Loucy (cell line): ENCODE measurements around the gene RFNG.

ENCODE experiments used
- H2AFZ ChIP-seq: fragments of 200-600 bp; sonication (generic); 2 replicates; pipeline ENCODE4 v1.6.0; 2016; ENCODE audit warnings: antibody characterized with exemption, mild to moderate bottlenecking, low read length, moderate library complexity
- H3F3A ChIP-seq: fragments of 200-600 bp; 2 replicates; pipeline ENCODE4 v1.6.0; 2016; ENCODE audit warnings: antibody characterized with exemption, low read depth, mild to moderate bottlenecking
- H3K27me3 ChIP-seq: fragments of 200-600 bp; sonication (generic); 2 replicates; pipeline ENCODE4 v1.6.1; 2014; ENCODE audit warnings: low read length, mild to moderate bottlenecking; ENCODE audit not compliant: insufficient read depth, poor library complexity, severe bottlenecking
- H3K36me3 ChIP-seq: fragments of 200-600 bp; sonication (generic); 2 replicates; pipeline ENCODE4 v1.6.1; 2016; ENCODE audit warnings: low read length; ENCODE audit not compliant: insufficient read depth
- H3K4me1 ChIP-seq: fragments of 200-600 bp; sonication (generic); 2 replicates; pipeline ENCODE4 v1.5.1; 2014; ENCODE audit warnings: low read length, mild to moderate bottlenecking; ENCODE audit not compliant: insufficient read depth, poor library complexity, severe bottlenecking
- H3K4me2 ChIP-seq: fragments of 200-600 bp; sonication (generic); 2 replicates; pipeline ENCODE4 v1.6.0; 2014; ENCODE audit warnings: antibody characterized with exemption, low read length, low read depth, mild to moderate bottlenecking; ENCODE audit not compliant: poor library complexity, severe bottlenecking
- H3K4me3 ChIP-seq: fragments of 200-600 bp; sonication (generic); 2 replicates; pipeline ENCODE4 v1.5.1; 2014; ENCODE audit warnings: low read length, mild to moderate bottlenecking, mixed read lengths; ENCODE audit not compliant: poor library complexity, severe bottlenecking
- H3K79me2 ChIP-seq: fragments of 200-600 bp; sonication (generic); 2 replicates; pipeline ENCODE4 v1.6.1; 2014; ENCODE audit warnings: low read length; ENCODE audit not compliant: insufficient read depth
- H3K9ac ChIP-seq: fragments of 200-600 bp; sonication (generic); 2 replicates; pipeline ENCODE4 v1.6.0; 2014; ENCODE audit warnings: mild to moderate bottlenecking, low read depth, low read length, moderate library complexity; ENCODE audit not compliant: poor library complexity, severe bottlenecking
- H3K9me2 ChIP-seq: fragments of 200-600 bp; sonication (generic); replicated peaks from 2 replicates; pipeline ENCODE4 v1.6.1; 2016; ENCODE audit warnings: low read depth, low read length, mixed read lengths
- H3K9me3 ChIP-seq: fragments of 200-600 bp; sonication (generic); 2 replicates; pipeline ENCODE4 v1.6.1; 2014; ENCODE audit warnings: mild to moderate bottlenecking, antibody characterized with exemption, low read length, low read depth; ENCODE audit not compliant: insufficient read depth
- H4K20me1 ChIP-seq: fragments of 200-600 bp; sonication (generic); 2 replicates; pipeline ENCODE4 v1.6.0; 2014; ENCODE audit warnings: antibody characterized with exemption, low read length, mild to moderate bottlenecking; ENCODE audit not compliant: insufficient read depth, poor library complexity, severe bottlenecking
- EZH2phosphoT487 ChIP-seq: fragments of 200-600 bp; IDR thresholded peaks from 2 replicates; pipeline ENCODE4 v1.6.1; 2018; ENCODE audit warnings: antibody characterized with exemption, mild to moderate bottlenecking, moderate library complexity, borderline replicate concordance
- TF ChIP-seq, protein P1 (sequence below): fragments of 200-600 bp; sonication (generic); conservative IDR thresholded peaks from 2 replicates; pipeline ENCODE4 v1.5.1; 2014; ENCODE audit warnings: mild to moderate bottlenecking, antibody characterized with exemption, low read length

The RFNG gene

DNA sequence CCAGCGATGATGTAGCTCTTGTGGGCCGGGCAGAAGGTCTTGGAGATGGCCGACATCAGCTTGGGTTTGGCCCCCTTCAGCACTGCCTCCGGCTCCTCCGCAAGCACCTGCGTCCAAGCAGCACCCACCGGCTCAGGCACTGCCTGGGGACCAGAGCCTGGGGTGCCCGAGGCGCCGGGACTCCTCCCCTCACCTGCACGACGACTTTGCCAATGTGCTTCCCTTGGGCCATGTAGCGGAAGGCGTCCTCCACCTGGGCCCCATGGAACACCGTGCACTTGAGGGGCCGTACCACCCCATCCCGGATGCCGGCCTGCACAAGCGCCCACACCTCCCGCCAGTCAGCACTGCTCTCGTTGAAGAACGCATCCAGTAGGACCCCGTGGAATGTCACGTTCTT is 31.4 kb upstream of the RFNG start:
- Histone ChIP-seq H3K36me3 (peaks cover 92% of the 10 kb centered on the region; the same call in 1 of the 2 replicates), H4K20me1 (peaks cover 10% of the 10 kb centered on the region), H3K9ac (no peak overlapping the region), H3K9me2 (no peaks in the 10 kb centered on the region), H3K27me3 (no peaks in the 10 kb centered on the region), H3K4me2 (no peak overlapping the region), H3K4me3 (no peak overlapping the region), H3K79me2 (peaks cover under 1% of the 10 kb centered on the region; the same call in 1 of the 2 replicates), H3K9me3 (no peaks in the 10 kb centered on the region), H2AFZ (no peak overlapping the region), H3K4me1 (no peaks in the 10 kb centered on the region), H3F3A (no peaks in the 10 kb centered on the region)
- TF ChIP-seq, protein P1, sequence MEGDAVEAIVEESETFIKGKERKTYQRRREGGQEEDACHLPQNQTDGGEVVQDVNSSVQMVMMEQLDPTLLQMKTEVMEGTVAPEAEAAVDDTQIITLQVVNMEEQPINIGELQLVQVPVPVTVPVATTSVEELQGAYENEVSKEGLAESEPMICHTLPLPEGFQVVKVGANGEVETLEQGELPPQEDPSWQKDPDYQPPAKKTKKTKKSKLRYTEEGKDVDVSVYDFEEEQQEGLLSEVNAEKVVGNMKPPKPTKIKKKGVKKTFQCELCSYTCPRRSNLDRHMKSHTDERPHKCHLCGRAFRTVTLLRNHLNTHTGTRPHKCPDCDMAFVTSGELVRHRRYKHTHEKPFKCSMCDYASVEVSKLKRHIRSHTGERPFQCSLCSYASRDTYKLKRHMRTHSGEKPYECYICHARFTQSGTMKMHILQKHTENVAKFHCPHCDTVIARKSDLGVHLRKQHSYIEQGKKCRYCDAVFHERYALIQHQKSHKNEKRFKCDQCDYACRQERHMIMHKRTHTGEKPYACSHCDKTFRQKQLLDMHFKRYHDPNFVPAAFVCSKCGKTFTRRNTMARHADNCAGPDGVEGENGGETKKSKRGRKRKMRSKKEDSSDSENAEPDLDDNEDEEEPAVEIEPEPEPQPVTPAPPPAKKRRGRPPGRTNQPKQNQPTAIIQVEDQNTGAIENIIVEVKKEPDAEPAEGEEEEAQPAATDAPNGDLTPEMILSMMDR: no peak
- no peak for TF ChIP-seq EZH2phosphoT487

DNA sequence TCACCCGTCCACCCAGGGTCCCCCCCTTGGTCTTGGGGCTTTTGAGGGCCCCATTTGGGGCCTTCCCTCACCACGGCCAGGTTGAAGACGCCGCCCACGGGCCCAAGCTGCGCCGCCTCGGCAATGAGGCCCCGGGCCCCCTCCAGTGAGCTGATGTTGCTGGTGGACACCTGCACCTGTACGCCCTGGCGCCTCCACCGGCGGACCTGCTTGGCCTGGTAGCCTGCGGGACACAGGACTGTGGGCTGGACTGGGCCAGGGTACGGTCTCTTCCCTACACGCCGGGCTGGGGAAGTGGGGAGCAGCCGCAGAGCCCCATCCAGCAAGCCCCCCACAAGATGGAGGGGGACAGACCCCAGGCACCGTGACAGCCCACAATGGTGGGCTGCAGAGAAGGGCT is 30.8 kb upstream of the RFNG start:
- H3K4me3 ChIP-seq: no peak overlapping the region
- H3K79me2 ChIP-seq: no peaks in the 10 kb centered on the region
- no peak overlapping the region for H2AFZ ChIP-seq
- H3K9me2 ChIP-seq: no peaks in the 10 kb centered on the region
- no peaks in the 10 kb centered on the region for H3K9me3 ChIP-seq
- no peaks in the 10 kb centered on the region for H3K27me3 ChIP-seq
- no peaks in the 10 kb centered on the region for H3F3A ChIP-seq
- TF ChIP-seq, protein P1: no peak
- TF ChIP-seq EZH2phosphoT487: no peak
- H3K4me1 ChIP-seq: no peaks in the 10 kb centered on the region
- peaks cover 9% of the 10 kb centered on the region for H4K20me1 ChIP-seq
- peaks cover 87% of the 10 kb centered on the region; the same call in 1 of the 2 replicates for H3K36me3 ChIP-seq
- no peak overlapping the region for H3K4me2 ChIP-seq
- no peak overlapping the region for H3K9ac ChIP-seq

DNA sequence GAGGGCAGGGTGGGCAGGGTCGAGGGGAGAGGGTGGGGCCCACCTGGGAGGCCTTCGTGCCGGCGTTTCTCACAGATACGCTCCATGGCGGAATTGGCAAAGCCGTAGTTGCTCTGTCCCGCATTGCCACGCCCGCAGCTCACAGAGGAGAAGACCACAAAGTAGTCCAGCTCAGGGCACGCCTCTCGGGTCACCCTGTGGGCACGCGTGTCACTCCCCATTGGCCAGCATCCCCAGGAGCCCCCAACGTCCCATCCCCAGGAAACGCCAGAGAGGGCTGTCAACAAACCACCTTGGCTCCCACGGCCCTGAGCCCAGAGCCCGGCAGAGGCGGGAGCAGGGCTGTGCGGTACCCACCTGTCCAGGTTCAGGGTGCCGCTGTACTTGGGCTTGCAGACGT is 30.4 kb upstream of the RFNG start:
- TF ChIP-seq, protein P1: no peak
- no peak for TF ChIP-seq EZH2phosphoT487
- Histone ChIP-seq H3F3A (no peaks in the 10 kb centered on the region), H3K4me2 (no peak overlapping the region), H2AFZ (no peak overlapping the region), H3K4me3 (no peak overlapping the region), H3K9me2 (no peaks in the 10 kb centered on the region), H3K27me3 (no peaks in the 10 kb centered on the region), H3K79me2 (no peaks in the 10 kb centered on the region), H3K9me3 (no peaks in the 10 kb centered on the region), H3K36me3 (peaks cover 82% of the 10 kb centered on the region; the same call in 1 of the 2 replicates), H4K20me1 (peaks cover 9% of the 10 kb centered on the region), H3K4me1 (no peaks in the 10 kb centered on the region), H3K9ac (no peak overlapping the region)
